ENCODE data around the gene WDTC1.
"Not testable (repeated sequence)": the region's sequence is repeated elsewhere in the genome, so short reads cannot be mapped to it uniquely, and the experiment has no call there.

The WDTC1 gene

GRCh38 chr1:27246194-27246593, 11.8 kb downstream of the WDTC1 start:
- no peak for DNase-seq (ENCODE audit: low spot score)

DNA sequence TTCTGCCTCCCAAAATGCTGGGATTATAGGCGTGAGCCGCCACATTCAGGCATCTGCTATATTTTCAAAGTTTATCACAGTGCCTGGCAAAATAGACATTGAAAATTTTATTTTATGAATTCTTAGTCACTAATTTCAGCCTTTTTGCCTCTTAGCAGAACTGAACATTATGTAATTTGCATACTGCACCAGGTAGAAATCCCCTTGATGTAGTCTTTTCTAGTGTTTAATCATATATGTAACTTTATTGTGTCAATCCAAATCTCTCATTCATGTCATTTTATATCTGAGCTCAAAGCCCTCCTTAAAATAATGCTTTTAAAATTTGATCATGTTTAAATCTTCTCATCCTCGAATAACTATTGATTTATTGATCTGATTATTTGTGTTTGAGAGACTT, 19.2 kb downstream of the WDTC1 start:
- no peak for DNase-seq (ENCODE audit: low spot score)

GRCh38 chr1:27255136-27255535, 20.7 kb downstream of the WDTC1 start:
- no peak for DNase-seq (ENCODE audit: low spot score)

DNA sequence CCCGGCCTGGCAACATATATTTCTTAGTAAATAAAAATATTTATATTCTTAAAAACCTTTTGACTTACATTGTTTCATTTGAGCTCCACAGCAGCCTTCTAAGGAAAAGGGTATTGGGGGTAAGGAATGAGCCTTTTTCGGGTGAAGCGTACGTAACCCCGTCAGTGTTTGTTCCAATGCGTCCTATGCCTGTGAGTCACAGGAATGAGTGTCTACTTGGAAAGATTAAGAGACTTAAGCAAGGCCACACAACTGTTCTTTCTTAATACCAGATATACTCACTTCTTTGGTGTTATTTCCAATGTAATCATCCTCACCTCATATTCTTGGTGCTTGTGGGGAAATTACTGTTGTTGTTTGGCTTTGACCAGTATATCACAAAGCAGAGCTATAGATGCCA, 22.7 kb downstream of the WDTC1 start:
- DNase-seq (ENCODE audit: low spot score), result no peak

DNA sequence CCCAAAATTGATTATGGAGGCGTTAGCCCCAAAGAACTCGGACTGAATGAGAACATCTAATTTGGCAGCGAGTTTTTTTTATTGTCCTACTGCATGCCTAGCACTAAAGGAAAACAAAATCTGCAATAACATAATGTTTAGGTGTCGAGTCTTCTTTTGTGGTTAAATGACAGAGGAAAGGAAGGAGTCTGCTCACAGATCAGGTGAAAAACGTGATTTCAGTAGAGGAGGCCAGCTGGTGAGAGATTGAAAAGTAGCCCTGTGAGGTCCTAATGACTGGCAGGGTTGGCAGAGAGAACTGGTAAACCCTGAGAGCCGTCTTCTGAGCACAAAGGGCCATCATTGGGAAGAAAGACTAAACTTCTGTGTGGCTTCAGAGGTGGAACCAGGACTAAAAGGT, 24.2 kb downstream of the WDTC1 start:
- DNase-seq (ENCODE audit: low spot score), result no peak

GRCh38 chr1:27267153-27267552, 32.7 kb downstream of the WDTC1 start:
- no peak for DNase-seq (ENCODE audit: low spot score)

GRCh38 chr1:27269276-27269675, 34.8 kb downstream of the WDTC1 start:
- no peak for DNase-seq (ENCODE audit: low spot score)

GRCh38 chr1:27274204-27274603, 39.8 kb downstream of the WDTC1 start:
- no peak for DNase-seq (ENCODE audit: low spot score)

DNA sequence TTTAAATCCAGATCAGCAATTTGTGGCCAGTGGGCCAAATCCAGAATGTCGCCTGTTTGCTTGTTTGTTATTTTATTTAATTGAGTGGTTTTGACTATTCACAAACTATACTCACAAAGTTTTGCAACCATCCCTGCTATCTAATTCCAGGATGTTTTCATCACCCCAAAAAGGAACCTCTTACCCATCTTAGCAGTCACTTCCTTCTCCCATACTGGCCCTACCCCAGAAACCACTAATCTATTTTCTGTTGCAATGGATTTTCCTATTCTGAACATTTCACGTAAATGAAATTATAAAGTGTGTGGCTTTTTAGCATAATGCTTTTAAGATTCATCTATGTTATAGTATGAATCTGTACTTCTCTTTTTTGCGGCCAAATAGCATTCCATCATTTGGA, 41.3 kb downstream of the WDTC1 start:
- DNase-seq (ENCODE audit: low spot score), result no peak

GRCh38 chr1:27284425-27285273, 50.2 kb downstream of the WDTC1 start:
- DNase-seq (ENCODE audit: low spot score), result peak; percentile 86

DNA sequence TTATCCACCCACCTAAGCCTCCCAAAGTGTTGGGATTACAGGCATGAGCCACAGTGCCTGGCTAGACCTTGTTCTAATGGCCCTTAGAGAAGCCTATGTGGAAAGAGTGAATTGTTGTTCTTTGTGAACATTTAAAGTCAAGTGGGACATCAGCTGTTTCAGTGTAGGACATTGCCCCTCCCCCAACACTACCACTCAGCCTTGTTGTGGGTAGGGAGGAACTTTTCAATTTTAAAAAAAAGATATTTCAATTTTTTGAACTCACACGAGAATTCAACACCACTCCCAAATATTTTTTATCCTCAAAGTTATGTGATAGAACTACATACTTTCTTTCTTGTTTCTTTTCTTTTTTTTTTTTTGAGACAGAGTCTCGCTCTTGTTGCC, 50.8 kb downstream of the WDTC1 start:
- DNase-seq (ENCODE audit: low spot score), result no peak

DNA sequence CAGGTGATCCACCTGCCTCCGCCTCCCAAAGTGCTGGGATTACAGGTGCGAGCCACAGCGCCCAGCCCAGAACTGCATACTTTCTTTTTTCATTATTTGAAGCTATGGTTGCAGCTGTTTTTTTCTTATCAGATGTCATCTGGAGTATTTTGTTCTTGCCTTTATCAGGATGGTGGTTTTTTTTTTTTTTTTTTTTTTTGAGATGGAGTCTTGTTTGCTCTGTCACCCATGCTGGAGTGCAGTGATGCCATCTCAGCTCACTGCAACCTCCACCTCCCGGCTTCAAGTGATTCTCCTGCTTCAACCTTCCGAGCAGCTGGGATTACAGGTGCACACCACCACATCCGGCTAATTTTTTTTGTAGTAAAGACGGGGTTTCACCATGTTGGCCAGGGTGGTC, 51.4 kb downstream of the WDTC1 start:
- not testable (repeated sequence) for DNase-seq (ENCODE audit: low spot score)

DNA sequence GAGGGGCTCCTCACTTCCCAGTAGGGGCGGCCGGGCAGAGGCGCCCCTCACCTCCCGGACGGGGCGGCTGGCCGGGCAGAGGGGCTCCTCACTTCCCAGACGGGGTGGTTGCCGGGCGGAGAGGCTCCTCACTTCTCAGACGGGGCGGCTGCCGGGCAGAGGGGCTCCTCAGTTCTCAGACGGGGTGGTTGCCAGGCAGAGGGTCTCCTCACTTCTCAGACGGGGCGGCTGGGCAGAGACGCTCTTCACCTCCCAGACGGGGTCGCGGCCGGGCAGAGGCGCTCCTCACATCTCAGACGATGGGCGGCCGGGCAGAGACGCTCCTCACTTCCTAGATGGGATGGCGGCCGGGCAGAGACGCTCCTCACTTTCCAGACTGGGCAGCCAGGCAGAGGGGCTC, 54.7 kb downstream of the WDTC1 start:
- DNase-seq (ENCODE audit: low spot score), result not testable (repeated sequence)

DNA sequence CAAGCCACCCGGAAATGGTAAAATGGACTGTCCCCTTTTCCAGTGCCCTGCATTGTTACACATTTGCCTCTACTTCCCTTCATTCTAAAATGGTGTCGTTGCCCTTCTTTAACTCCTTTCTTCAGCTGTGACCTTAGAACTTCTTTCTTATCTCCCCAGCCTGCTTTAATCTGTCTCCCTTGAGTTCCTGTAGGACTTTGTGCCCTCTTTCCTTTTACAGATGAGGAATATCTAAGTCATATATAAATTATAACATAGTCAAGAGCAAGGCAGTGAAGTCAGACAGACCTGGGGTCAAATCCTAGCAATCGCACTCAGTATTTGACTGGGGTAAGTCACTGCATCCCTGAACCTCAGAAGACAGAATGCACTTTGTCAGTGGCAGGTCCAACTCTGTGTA, 56.1 kb downstream of the WDTC1 start:
- DNase-seq (ENCODE audit: low spot score), result no peak

DNA sequence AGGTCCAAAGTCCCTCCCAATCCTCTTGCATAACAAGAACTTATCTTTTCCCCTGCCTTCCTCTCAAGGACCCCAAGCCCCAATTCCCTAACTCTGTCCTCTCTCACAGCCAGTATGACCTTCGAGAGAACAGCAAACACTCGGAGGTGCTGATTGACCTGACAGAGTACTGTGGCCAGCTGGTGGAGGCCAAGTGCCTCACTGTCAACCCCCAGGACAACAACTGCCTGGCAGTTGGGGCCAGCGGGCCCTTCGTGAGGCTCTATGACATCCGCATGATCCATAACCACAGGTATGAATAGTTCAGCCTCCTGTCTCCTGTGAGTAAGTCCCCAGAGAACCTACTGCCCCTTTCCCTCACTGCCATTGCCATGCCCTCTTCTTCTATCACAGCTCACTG, 57.7 kb downstream of the WDTC1 start:
- DNase-seq (ENCODE audit: low spot score), result peak; percentile 12

DNA sequence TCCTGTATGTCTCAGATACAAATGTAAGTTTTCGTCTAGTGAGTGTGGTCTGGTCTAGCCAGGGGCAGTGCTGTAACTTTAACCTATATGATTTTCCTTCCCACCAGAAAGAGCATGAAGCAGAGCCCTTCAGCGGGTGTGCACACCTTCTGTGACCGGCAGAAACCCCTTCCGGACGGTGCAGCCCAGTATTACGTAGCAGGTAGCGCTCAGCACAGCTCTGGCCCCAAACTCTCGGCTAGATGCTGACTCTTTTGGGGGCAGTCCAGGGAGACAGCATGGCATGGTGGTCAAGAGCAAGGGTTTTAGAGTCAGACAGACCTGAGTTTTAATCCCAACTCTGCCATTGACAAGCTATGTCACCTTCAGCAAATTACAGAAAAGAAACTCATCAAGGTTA, 59.5 kb downstream of the WDTC1 start:
- no peak for DNase-seq (ENCODE audit: low spot score)

DNA sequence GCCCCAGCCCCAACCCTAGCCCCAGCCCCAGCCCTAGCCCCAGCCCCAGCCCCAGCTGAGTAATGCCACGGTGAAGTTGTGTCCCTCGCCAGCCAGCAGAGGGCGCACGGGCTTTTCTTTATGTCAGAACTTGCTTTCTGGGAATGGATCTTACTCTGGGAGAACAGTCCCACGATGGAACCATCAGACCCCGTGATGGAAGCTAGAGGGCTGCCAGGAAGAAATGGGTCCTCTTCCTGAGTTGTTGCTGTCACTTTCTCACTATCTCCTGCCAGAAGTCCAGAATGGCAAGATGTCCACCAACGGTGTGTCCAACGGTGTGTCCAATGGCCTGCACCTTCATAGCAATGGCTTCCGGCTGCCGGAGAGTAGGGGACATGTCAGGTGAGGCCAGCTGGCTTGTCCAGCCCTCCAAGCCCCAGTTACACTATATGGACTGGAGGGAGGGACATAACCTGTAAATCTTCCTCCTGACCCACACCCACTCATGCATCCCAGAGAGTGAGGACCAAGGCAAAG, 62.4 kb downstream of the WDTC1 start:
- DNase-seq (ENCODE audit: low spot score), result peak; percentile 63

DNA sequence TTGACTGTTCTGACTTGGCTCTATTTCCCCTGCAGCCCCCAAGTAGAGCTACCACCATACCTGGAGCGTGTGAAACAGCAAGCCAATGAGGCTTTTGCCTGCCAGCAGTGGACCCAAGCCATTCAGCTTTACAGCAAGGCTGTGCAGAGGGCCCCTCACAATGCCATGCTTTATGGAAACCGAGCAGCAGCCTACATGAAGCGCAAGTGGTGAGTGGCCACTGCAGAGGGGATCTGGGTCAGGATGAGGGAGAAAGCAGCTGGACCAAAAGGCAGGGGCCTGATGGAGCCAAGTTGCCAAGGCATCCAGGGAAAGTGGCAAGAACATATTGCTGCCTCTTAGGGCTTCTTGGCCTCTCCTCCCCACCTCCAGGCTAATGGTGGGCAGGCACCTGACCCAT, 63.5 kb downstream of the WDTC1 start:
- DNase-seq (ENCODE audit: low spot score), result no peak

DNA sequence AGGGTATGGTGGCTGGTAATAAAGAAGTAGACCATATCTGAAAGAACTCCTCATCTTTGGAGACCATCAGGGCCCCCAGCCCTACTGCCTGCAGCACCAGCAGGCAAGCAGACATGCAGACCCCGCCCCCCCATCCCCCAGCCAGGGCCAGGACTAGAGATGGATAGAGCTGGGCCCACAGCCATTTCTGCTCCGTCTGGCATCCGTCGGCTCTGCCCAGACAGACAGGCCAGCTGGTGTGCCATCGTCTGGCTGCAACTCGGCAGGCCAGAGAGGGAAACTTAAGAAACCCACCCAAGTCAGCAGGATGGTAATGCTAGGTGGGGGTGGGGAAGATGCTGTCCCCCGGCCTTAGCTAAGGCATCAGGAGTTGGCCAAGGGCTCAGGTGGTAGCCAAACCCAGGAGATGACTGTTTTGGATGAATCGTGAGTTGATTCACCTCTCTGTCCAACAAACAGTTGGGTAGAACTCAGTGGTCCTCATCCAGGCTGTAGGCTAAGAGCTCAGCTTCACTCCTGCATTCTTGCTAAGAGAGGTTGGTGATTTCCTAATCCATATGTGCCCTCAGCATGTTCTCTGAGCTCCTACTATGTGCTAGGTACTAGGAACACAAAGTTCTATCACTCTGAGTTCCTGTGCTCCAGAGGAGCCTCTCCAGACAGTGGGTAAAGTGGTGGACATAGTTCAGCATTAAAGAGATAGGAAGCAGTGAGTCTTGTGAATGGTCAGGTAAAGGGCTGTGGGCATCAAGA, 64.4 kb downstream of the WDTC1 start:
- DNase-seq (ENCODE audit: low spot score), result no peak

DNA sequence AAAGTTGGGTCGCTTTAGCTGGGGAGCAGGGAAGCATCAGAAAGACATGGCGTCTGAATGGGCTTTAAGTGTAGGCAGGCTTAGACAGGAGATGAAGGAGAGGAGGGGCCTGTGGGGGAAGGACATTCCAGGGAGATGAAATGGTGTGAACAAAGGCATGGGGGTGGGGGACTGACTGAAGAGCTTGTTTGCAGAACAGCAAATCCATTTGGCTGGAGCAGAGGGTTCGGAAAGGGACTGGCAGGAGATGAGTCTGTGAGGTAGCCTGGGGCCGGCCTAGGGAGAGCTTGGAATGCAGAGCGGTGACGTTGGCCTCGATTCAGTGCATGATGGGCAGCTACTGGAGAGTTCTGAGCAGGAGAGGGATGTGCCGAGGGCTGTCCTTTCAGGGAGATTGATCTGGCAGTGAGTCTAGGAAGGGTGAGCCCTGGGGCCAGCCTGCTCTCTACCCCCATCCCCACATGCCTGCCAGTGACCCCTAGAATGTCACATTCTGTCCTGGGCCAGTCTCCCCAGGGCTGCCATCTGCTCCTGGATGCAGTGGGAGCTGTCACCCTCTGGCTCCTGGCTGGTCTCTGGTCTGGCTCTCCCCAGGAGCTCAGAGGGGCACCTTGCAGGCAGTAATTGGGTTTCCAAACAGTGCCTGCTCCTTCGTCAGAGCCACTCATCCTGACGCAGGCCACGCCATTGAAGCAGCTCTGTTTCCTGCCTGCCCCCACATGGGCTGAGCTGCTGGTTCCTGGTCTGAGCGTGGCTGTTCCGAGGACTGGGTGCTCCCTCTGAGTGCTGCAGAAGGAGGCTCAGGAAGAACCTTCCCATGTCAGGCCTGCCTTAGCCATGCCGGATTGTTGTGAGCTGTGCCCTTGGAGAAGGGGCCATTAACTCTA, 65.2 kb downstream of the WDTC1 start:
- no peak for DNase-seq (ENCODE audit: low spot score)

DNA sequence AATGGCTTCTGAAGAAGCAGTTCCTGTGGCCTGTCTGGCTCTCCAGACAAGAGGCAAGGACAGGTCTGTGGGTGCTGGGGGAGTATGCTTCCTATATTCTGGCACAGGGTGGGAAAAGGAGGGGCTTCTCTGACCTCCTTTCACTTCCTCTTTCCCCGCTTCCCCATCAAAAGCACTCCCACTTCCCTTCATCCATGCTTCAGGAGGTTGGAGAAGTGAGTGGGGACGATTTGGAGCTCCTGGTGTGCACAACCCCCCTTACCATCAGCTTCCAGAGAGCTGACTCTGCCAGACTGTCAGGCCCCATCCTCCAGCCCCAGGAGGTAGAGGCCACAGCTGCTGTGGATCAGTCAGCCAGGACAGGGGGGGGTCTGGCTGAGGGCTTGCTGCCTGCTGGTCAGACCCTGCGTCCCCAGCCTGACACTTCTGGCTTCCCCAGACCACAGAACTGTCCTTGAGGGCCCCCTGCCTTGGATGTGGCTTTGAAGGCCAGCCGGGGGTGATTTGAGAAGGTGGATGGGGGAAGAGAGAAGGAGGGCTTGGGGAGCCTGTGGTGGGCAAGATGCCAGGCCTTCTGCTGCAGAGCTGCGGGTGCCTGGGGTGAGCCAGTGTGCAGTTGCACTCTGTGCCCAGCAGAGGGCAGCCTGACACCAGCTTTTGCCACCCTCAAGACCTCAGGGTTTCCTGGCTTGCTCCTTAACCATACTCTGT, 66.1 kb downstream of the WDTC1 start:
- DNase-seq (ENCODE audit: low spot score), result peak; percentile 84

GRCh38 chr1:27301052-27301422, 66.6 kb downstream of the WDTC1 start:
- no peak for DNase-seq (ENCODE audit: low spot score)

All from RKO (cell line).